Lower lobe of right lung (tissue), 2 donors: ENCODE data around the gene UBA52. TPM values are rescaled to one million over a fixed set of nuclear protein-coding genes. Genes with fewer than 3 reads are reported as not detected.

ENCODE experiments used
- ATAC-seq, 2 donors: fragments of 200-7000 bp; cut with Tn5 transposase; one replicate each; pipeline ENCODE4 v1.9.1; 2020 to 2022; ENCODE audit warnings: mild to moderate bottlenecking in 2 of 2, moderate library complexity in 2 of 2
- DNase-seq: peaks from one replicate; pipeline ENCODE4 v3.0.0-alpha.2; 2020
- H3K27ac ChIP-seq: fragments of 200-600 bp; one replicate; pipeline ENCODE4 v1.8.0; 2022
- H3K27me3 ChIP-seq: fragments of 200-600 bp; one replicate; pipeline ENCODE4 v1.8.0; 2022; ENCODE audit warnings: low read depth
- H3K36me3 ChIP-seq: fragments of 200-600 bp; one replicate; pipeline ENCODE4 v1.8.0; 2022; ENCODE audit warnings: mild to moderate bottlenecking
- H3K4me1 ChIP-seq: fragments of 200-600 bp; one replicate; pipeline ENCODE4 v1.8.0; 2022
- H3K4me3 ChIP-seq: fragments of 200-600 bp; one replicate; pipeline ENCODE4 v1.8.0; 2022; ENCODE audit warnings: mild to moderate bottlenecking
- H3K9me3 ChIP-seq: fragments of 200-600 bp; one replicate; pipeline ENCODE4 v1.8.0; 2022
- CTCF ChIP-seq: fragments of 200-600 bp; IDR thresholded peaks from one replicate; pipeline ENCODE4 v1.8.0; 2022; ENCODE audit warnings: antibody characterized with exemption, mild to moderate bottlenecking
- intact Hi-C: fragments of 100-400 bp; cut with DNase I; formaldehyde crosslinking; loops from one replicate; pipeline ENCODE4 v1.11.0; 2022
- total RNA-seq: library from RNA; stranded (reverse); fragmentation: NEBNext Ultra II Directional; extraction: Animal tissue kit (Norgen Biotek cat#: 25700); gene quantifications from one replicate; pipeline ENCODE4 v1.2.1, GENCODE V29; 2021
- donor health status: DM: no; HTN: yes; CAD: no; lungs with severe emphysema.

Gene UBA52
- total RNA-seq, 1 donor from 2014 or later: 884 TPM

GRCh38 chr19:18557411-18558201 is 14.1 kb upstream of the UBA52 start, which contains the start of gene KXD1:
Gene KXD1 (plus strand): TSS chr19:18557870. CDS start chr19:18562057, 4,187 bp downstream.
- TF ChIP-seq CTCF: no peak
- H3K36me3 ChIP-seq: peaks cover 8% of the 10 kb centered on the region
- no peaks in the 10 kb centered on the region for H3K27me3 ChIP-seq
- peak within 1 kb of the TSS; percentile 96 for H3K27ac ChIP-seq
- peak within 1 kb of the TSS; percentile 93 for H3K4me3 ChIP-seq
- ATAC-seq (peak; percentile 99), DNase-seq (peak; percentile 100)
- H3K9me3 ChIP-seq: no peaks in the 10 kb centered on the region
- intact Hi-C loops: no loop called here
- peaks cover 14% of the 10 kb centered on the region for H3K4me1 ChIP-seq

- ATAC-seq: peak in 1 of 2 donors; percentile 29
- H3K9me3 ChIP-seq: no peaks in the 10 kb centered on the region
- no peaks in the 10 kb centered on the region for H3K27me3 ChIP-seq
- no peak for TF ChIP-seq CTCF
- no peak for DNase-seq
- peaks cover 14% of the 10 kb centered on the region for H3K36me3 ChIP-seq
- H3K27ac ChIP-seq: peak overlapping the region; percentile 96
- H3K4me3 ChIP-seq: peak overlapping the region; percentile 93
- intact Hi-C loops: no loop called here
- H3K4me1 ChIP-seq: peaks cover 14% of the 10 kb centered on the region
Measured at GRCh38 chr19:18558202-18558555, 13.5 kb upstream of the UBA52 start.

- Histone ChIP-seq H3K9me3 (no peaks in the 10 kb centered on the region), H3K4me3 (peak overlapping the region; percentile 93), H3K36me3 (peaks cover 18% of the 10 kb centered on the region), H3K27me3 (no peaks in the 10 kb centered on the region), H3K27ac (peak overlapping the region; percentile 96), H3K4me1 (peaks cover 14% of the 10 kb centered on the region)
- ATAC-seq (no peak), DNase-seq (no peak)
- TF ChIP-seq CTCF: no peak
- intact Hi-C loops: no loop called here
Measured at GRCh38 chr19:18558604-18559003, 13.1 kb upstream of the UBA52 start.

GRCh38 chr19:18559685-18560084 is 12.0 kb upstream of the UBA52 start:
- H3K4me3 ChIP-seq: no peak overlapping the region
- H3K27me3 ChIP-seq: no peaks in the 10 kb centered on the region
- peaks cover 14% of the 10 kb centered on the region for H3K4me1 ChIP-seq
- no peaks in the 10 kb centered on the region for H3K9me3 ChIP-seq
- no peak overlapping the region for H3K27ac ChIP-seq
- H3K36me3 ChIP-seq: peaks cover 29% of the 10 kb centered on the region
- intact Hi-C loops: no loop called here
- ATAC-seq (no peak), DNase-seq (no peak)
- no peak for TF ChIP-seq CTCF

- Histone ChIP-seq H3K27me3 (no peaks in the 10 kb centered on the region), H3K9me3 (no peaks in the 10 kb centered on the region), H3K4me1 (peaks cover 14% of the 10 kb centered on the region), H3K4me3 (no peak overlapping the region), H3K27ac (peak overlapping the region; percentile 50), H3K36me3 (peaks cover 53% of the 10 kb centered on the region)
- intact Hi-C loops: no loop called here
- TF ChIP-seq CTCF: no peak
- DNase-seq (no peak), ATAC-seq (no peak)
Measured at GRCh38 chr19:18562086-18562485, 9.6 kb upstream of the UBA52 start.
